ENCODE data around the gene GPR132.
"Not testable (repeated sequence)": the region's sequence is repeated elsewhere in the genome, so short reads cannot be mapped to it uniquely, and the experiment has no call there.

DNA sequence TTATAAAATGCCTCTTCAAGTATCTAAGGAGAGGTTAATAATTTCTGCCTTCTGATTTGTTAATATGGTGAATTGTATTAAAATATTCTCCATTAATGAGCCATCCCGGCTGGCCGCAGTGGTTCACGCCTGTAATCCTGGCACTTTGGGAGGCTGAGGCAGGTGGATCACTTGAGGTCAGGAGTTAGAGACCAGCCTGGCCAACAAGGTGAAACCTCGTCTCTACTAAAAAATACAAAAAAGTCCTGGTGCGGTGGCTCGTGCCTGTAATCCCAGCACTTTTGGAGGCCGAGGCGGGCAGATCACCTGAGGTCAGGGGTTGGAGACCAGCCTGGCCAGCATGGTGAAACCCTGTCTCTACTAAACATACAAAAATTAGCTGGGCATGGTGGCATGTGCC, 44.0 kb upstream of the GPR132 start:
- TF ChIP-seq, protein P1, sequence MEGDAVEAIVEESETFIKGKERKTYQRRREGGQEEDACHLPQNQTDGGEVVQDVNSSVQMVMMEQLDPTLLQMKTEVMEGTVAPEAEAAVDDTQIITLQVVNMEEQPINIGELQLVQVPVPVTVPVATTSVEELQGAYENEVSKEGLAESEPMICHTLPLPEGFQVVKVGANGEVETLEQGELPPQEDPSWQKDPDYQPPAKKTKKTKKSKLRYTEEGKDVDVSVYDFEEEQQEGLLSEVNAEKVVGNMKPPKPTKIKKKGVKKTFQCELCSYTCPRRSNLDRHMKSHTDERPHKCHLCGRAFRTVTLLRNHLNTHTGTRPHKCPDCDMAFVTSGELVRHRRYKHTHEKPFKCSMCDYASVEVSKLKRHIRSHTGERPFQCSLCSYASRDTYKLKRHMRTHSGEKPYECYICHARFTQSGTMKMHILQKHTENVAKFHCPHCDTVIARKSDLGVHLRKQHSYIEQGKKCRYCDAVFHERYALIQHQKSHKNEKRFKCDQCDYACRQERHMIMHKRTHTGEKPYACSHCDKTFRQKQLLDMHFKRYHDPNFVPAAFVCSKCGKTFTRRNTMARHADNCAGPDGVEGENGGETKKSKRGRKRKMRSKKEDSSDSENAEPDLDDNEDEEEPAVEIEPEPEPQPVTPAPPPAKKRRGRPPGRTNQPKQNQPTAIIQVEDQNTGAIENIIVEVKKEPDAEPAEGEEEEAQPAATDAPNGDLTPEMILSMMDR (IDR thresholded peaks at IDR 0.05; ENCODE audit: insufficient read depth, low read depth, low read length), result not testable (repeated sequence)
- TF ChIP-seq EZH2 (IDR thresholded peaks at IDR 0.05; ENCODE audit: insufficient read depth, low read length), result not testable (repeated sequence)
